OCI-LY7 (cell line): ENCODE measurements around the gene MBD3L2.
"Not testable (repeated sequence)": the region's sequence is repeated elsewhere in the genome, so short reads cannot be mapped to it uniquely, and the experiment has no call there.

Source experiments
- CTCF ChIP-seq: fragments of 200-600 bp; sonication (generic); conservative IDR thresholded peaks from 2 replicates; pipeline ENCODE4 v1.5.1; 2014; ENCODE audit warnings: mild to moderate bottlenecking, antibody characterized with exemption, low read length, moderate library complexity, mixed read lengths
- EZH2phosphoT487 ChIP-seq: fragments of 200-600 bp; sonication (generic); IDR thresholded peaks from 2 replicates; pipeline ENCODE4 v1.6.1; 2018; ENCODE audit warnings: low read depth, borderline replicate concordance, mild to moderate bottlenecking, mixed run types, antibody characterized with exemption, low read length, moderate library complexity, mixed read lengths

DNA sequence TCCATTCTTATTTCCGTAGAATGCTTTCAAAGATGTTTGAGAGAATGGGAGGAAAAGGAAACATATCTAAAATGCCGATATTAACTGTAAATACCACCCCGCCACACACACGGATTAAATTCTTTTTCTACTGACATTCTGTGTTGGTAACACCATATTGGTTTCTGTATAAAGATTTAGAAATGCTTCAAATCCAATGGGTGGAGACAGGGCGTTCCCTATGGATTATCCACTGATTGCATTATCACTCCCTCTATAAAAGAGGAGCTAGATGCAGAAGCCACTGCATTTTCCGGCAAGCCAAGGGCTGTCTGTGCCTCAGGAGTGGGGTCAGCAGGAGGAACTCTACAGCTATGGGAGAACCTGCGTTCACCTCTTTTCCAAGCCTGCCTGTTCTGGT lies at the start of gene MBD3L2:
- not testable (repeated sequence) for TF ChIP-seq CTCF, EZH2phosphoT487
